Loucy (cell line): Measurements from ENCODE around the gene FAM168B.

Source experiments
- H2AFZ ChIP-seq: fragments of 200-600 bp; sonication (generic); 2 replicates; pipeline ENCODE4 v1.6.0; 2016; ENCODE audit warnings: antibody characterized with exemption, mild to moderate bottlenecking, low read length, moderate library complexity
- H3F3A ChIP-seq: fragments of 200-600 bp; 2 replicates; pipeline ENCODE4 v1.6.0; 2016; ENCODE audit warnings: antibody characterized with exemption, low read depth, mild to moderate bottlenecking
- H3K27me3 ChIP-seq: fragments of 200-600 bp; sonication (generic); 2 replicates; pipeline ENCODE4 v1.6.1; 2014; ENCODE audit warnings: low read length, mild to moderate bottlenecking; ENCODE audit not compliant: insufficient read depth, poor library complexity, severe bottlenecking
- H3K36me3 ChIP-seq: fragments of 200-600 bp; sonication (generic); 2 replicates; pipeline ENCODE4 v1.6.1; 2016; ENCODE audit warnings: low read length; ENCODE audit not compliant: insufficient read depth
- H3K4me1 ChIP-seq: fragments of 200-600 bp; sonication (generic); 2 replicates; pipeline ENCODE4 v1.5.1; 2014; ENCODE audit warnings: low read length, mild to moderate bottlenecking; ENCODE audit not compliant: insufficient read depth, poor library complexity, severe bottlenecking
- H3K4me2 ChIP-seq: fragments of 200-600 bp; sonication (generic); 2 replicates; pipeline ENCODE4 v1.6.0; 2014; ENCODE audit warnings: antibody characterized with exemption, low read length, low read depth, mild to moderate bottlenecking; ENCODE audit not compliant: poor library complexity, severe bottlenecking
- H3K4me3 ChIP-seq: fragments of 200-600 bp; sonication (generic); 2 replicates; pipeline ENCODE4 v1.5.1; 2014; ENCODE audit warnings: low read length, mild to moderate bottlenecking, mixed read lengths; ENCODE audit not compliant: poor library complexity, severe bottlenecking
- H3K79me2 ChIP-seq: fragments of 200-600 bp; sonication (generic); 2 replicates; pipeline ENCODE4 v1.6.1; 2014; ENCODE audit warnings: low read length; ENCODE audit not compliant: insufficient read depth
- H3K9ac ChIP-seq: fragments of 200-600 bp; sonication (generic); 2 replicates; pipeline ENCODE4 v1.6.0; 2014; ENCODE audit warnings: mild to moderate bottlenecking, low read depth, low read length, moderate library complexity; ENCODE audit not compliant: poor library complexity, severe bottlenecking
- H3K9me2 ChIP-seq: fragments of 200-600 bp; sonication (generic); replicated peaks from 2 replicates; pipeline ENCODE4 v1.6.1; 2016; ENCODE audit warnings: low read depth, low read length, mixed read lengths
- H3K9me3 ChIP-seq: fragments of 200-600 bp; sonication (generic); 2 replicates; pipeline ENCODE4 v1.6.1; 2014; ENCODE audit warnings: mild to moderate bottlenecking, antibody characterized with exemption, low read length, low read depth; ENCODE audit not compliant: insufficient read depth
- H4K20me1 ChIP-seq: fragments of 200-600 bp; sonication (generic); 2 replicates; pipeline ENCODE4 v1.6.0; 2014; ENCODE audit warnings: antibody characterized with exemption, low read length, mild to moderate bottlenecking; ENCODE audit not compliant: insufficient read depth, poor library complexity, severe bottlenecking
- CTCF ChIP-seq: fragments of 200-600 bp; sonication (generic); conservative IDR thresholded peaks from 2 replicates; pipeline ENCODE4 v1.5.1; 2014; ENCODE audit warnings: mild to moderate bottlenecking, antibody characterized with exemption, low read length
- EZH2phosphoT487 ChIP-seq: fragments of 200-600 bp; IDR thresholded peaks from 2 replicates; pipeline ENCODE4 v1.6.1; 2018; ENCODE audit warnings: antibody characterized with exemption, mild to moderate bottlenecking, moderate library complexity, borderline replicate concordance

The FAM168B gene

GRCh38 chr2:131123192-131123591 is 29.9 kb upstream of the FAM168B start:
- no peaks in the 10 kb centered on the region for H3K9me2 ChIP-seq
- H3K9ac ChIP-seq = no peak overlapping the region
- peaks cover 52% of the 10 kb centered on the region for H3K79me2 ChIP-seq
- H3K9me3 ChIP-seq = no peaks in the 10 kb centered on the region
- H4K20me1 ChIP-seq = peaks cover 5% of the 10 kb centered on the region
- TF ChIP-seq EZH2phosphoT487 (no peak), CTCF (no peak)
- H3K4me2 ChIP-seq = no peak overlapping the region
- no peaks in the 10 kb centered on the region for H3K27me3 ChIP-seq
- no peaks in the 10 kb centered on the region for H3F3A ChIP-seq
- no peak overlapping the region for H3K4me3 ChIP-seq
- no peak overlapping the region for H2AFZ ChIP-seq
- no peaks in the 10 kb centered on the region for H3K4me1 ChIP-seq
- peaks cover 45% of the 10 kb centered on the region for H3K36me3 ChIP-seq

DNA sequence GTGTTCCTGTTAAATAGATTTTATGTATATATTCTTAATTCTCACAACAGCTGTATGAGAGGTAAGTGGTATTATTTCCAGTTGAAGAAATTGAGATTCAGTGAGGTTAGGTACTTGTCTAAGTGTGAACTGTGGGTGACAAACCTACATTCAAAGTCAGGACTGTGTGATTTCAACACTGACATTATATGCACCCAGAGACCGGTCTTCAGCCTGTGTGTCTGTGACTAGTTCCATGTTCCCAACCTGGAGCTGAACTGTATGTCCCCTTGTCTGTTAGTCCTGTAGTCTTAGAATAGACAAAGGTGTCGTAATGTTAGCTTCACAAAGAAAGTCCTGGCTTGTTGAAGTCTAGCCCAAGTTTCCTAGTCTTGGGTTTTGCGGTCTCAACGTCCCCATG is 29.2 kb upstream of the FAM168B start:
- TF ChIP-seq EZH2phosphoT487 = no peak
- TF ChIP-seq CTCF = no peak
- Histone ChIP-seq H3K36me3 (peaks cover 38% of the 10 kb centered on the region), H3F3A (no peaks in the 10 kb centered on the region), H2AFZ (no peak overlapping the region), H3K4me2 (no peak overlapping the region), H3K4me1 (peaks cover under 1% of the 10 kb centered on the region), H4K20me1 (peaks cover 5% of the 10 kb centered on the region), H3K9me2 (no peaks in the 10 kb centered on the region), H3K27me3 (no peaks in the 10 kb centered on the region), H3K9ac (no peak overlapping the region), H3K9me3 (no peaks in the 10 kb centered on the region), H3K79me2 (peaks cover 59% of the 10 kb centered on the region), H3K4me3 (no peak overlapping the region)

GRCh38 chr2:131121464-131121863 is 28.2 kb upstream of the FAM168B start:
- Histone ChIP-seq H3K79me2 (peaks cover 70% of the 10 kb centered on the region), H4K20me1 (peaks cover 6% of the 10 kb centered on the region), H3K4me1 (peaks cover 3% of the 10 kb centered on the region), H3K9me3 (no peaks in the 10 kb centered on the region), H3K36me3 (peaks cover 29% of the 10 kb centered on the region; the same call in 1 of the 2 replicates), H2AFZ (no peak overlapping the region), H3K27me3 (no peaks in the 10 kb centered on the region), H3K4me2 (no peak overlapping the region), H3K9ac (no peak overlapping the region), H3K4me3 (no peak overlapping the region), H3F3A (no peaks in the 10 kb centered on the region), H3K9me2 (no peaks in the 10 kb centered on the region)
- TF ChIP-seq EZH2phosphoT487 = no peak
- no peak for TF ChIP-seq CTCF
